Measurements from ENCODE around the gene CD44. TPM values are rescaled to one million over a fixed set of nuclear protein-coding genes. Genes with fewer than 3 reads are reported as not detected.

Gene CD44
- total and polyA plus RNA-seq, 10 of the 15 experiments (the other 5 are each of a cell fraction or from before 2014, with no cell fraction given) = 57.1 to 293 (median 120) TPM

GRCh38 chr11:35162745-35163144 lies 23.8 kb downstream of the CD44 start:
- Histone ChIP-seq H3K4me2 (ENCODE audit: control insufficient read depth, insufficient read depth) (no peak overlapping the region), H3K9me3 (replicated peaks; ENCODE audit: control insufficient read depth, insufficient read depth, low read length) (no peaks in the 10 kb centered on the region), H3K79me2 (ENCODE audit: control insufficient read depth, insufficient read depth, low read length) (peaks cover 49% of the 10 kb centered on the region), H3K27ac (ENCODE audit: control insufficient read depth, insufficient read depth) (peak overlapping the region; percentile 18; the same call in 1 of the 2 replicates), H3K4me3 (no peak overlapping the region), H3K27me3 (replicated peaks in 1 of 2; ENCODE audit: control insufficient read depth in 2 of 2, insufficient read depth in 2 of 2, low read length in 1 of 2) (no peaks in the 10 kb centered on the region), H3K9ac (ENCODE audit: control insufficient read depth, insufficient read depth, low read length) (no peak overlapping the region), H3K36me3 (ENCODE audit: control insufficient read depth in 2 of 2, insufficient read depth in 2 of 2, low read length in 1 of 2) (peaks cover 0 to 2% of the 10 kb centered on the region in 2 experiments; a peak in 2 of 4 replicates), H3K4me1 (ENCODE audit: control insufficient read depth, insufficient read depth, low read length) (peaks cover 48% of the 10 kb centered on the region), H2AFZ (ENCODE audit: control insufficient read depth, low read depth, low read length) (no peak overlapping the region), H4K20me1 (ENCODE audit: control insufficient read depth, insufficient read depth) (no peaks in the 10 kb centered on the region)
- intact Hi-C loops (cut with micrococcal nuclease; ENCODE audit: unreplicated experiment) = no loop called here
- no peak for FAIRE-seq
- CTCF ChIA-PET = interaction anchor here (0.6 to 8.1 kb wide), 30 partner anchors 8 to 577 kb away, joined by 3 to 111 read pairs (median 5); partner anchors contain the start of gene CD44
- no peak for ATAC-seq
- SMC1A ChIA-PET (ENCODE audit: uncharacterized antibody, unreplicated experiment) = interaction anchor here (0.6 to 16.2 kb wide), 32 partner anchors 8 to 241 kb away, joined by 3 to 260 read pairs (median 4); partner anchors contain the start of gene CD44
- in situ Hi-C loops (cut with MboI) = no loop called here
- TF ChIP-seq WRNIP1 (IDR thresholded peaks at IDR 0.05; ENCODE audit: borderline replicate concordance, low read depth, low read length) (no peak), RELB (IDR thresholded peaks at IDR 0.05; ENCODE audit: low read depth) (0 out of 2 replicates have a peak, but pooled peaks have one; percentile 15), RAD51 (IDR thresholded peaks at IDR 0.05) (peak; percentile 70), CTCF (IDR thresholded peaks at IDR 0.05 in 2 of 3, conservative IDR thresholded peaks at IDR 0.05 in 1 of 3; ENCODE audit: control insufficient read depth in 2 of 3, extremely low read depth in 1 of 3, insufficient read depth in 1 of 3, low read depth in 3 of 3, low read length in 3 of 3) (no peak), NFIC (IDR thresholded peaks at IDR 0.05; ENCODE audit: low read depth, low read length) (peak; percentile 40; the same call in 1 of the 2 replicates), JUNB (IDR thresholded peaks at IDR 0.05) (0 out of 2 replicates have a peak, but pooled peaks have one; percentile 6), KAT2A (conservative IDR thresholded peaks at IDR 0.05; ENCODE audit: control insufficient read depth, low read depth, low read length) (no peak), ZBTB33 (IDR thresholded peaks at IDR 0.05) (no peak), USF1 (IDR thresholded peaks at IDR 0.05; ENCODE audit: borderline replicate concordance, extremely low read length, insufficient read depth, low read depth, low read length) (peak; percentile 30), USF2 (IDR thresholded peaks at IDR 0.05; ENCODE audit: borderline replicate concordance, low read depth, low read length) (peak; percentile 52; the same call in 1 of the 2 replicates), NR2C2 (IDR thresholded peaks at IDR 0.05; ENCODE audit: borderline replicate concordance, control insufficient read depth, insufficient read length, low read depth) (no peak), POLR2A (IDR thresholded peaks at IDR 0.05; ENCODE audit: low read depth, low read length) (no peak), IKZF2 (IDR thresholded peaks at IDR 0.05) (peak; percentile 39; a peak in 3 of 4 replicates), RELA (IDR thresholded peaks at IDR 0.05; ENCODE audit: borderline replicate concordance, partially characterized antibody) (no peak), SPI1 (IDR thresholded peaks at IDR 0.05; ENCODE audit: borderline replicate concordance, insufficient read depth, low read depth, low read length) (peak; percentile 44; the same call in 1 of the 2 replicates)
- WGBS (ENCODE audit: insufficient coverage, insufficient replicate concordance, low lambda C conversion rate, missing lambda C conversion rate) = 3% methylated on average over 2 of the region's 2 CpGs
- POLR2A ChIA-PET = interaction anchor here (1.0 to 4.3 kb wide), 6 partner anchors 12 to 163 kb away, joined by 3 to 22 read pairs (median 5); partner anchors contain the start of gene CD44
- BruUV-seq (replicated peaks) = no TSS peak
- RAD21 ChIA-PET (ENCODE audit: unreplicated experiment) = interaction anchor here (0.7 to 7.5 kb wide), 24 partner anchors 9 to 229 kb away, joined by 3 to 56 read pairs (median 5); partner anchors contain the start of gene CD44
- no peak for DNase-seq (ENCODE audit: low read depth, low spot score)

Data from GM12878 (cell line).